Caki2 (cell line): ENCODE data around the gene CBARP. TPM values are rescaled to one million over a fixed set of nuclear protein-coding genes. Genes with fewer than 3 reads are reported as not detected.
A peak's percentile ranks its signal among the peaks of the same experiment; 100 is the strongest.

Experiments
- DNase-seq: peaks from one replicate; pipeline ENCODE4 v3.0.0-alpha.2; 2015; ENCODE audit warnings: low read depth
- in situ Hi-C: cut with HindIII; loops from 2 replicates; pipeline ENCODE4 v1.10.0; 2016; ENCODE audit warnings: low sequenced_read_pairs, low pct_unique_long_range_greater_than_20kb, mixed read lengths
- total RNA-seq: library from RNA; depleted of rRNA; stranded (reverse); fragments of >200 nt; shearing (Covaris generic); gene quantifications from 2 replicates; pipeline ENCODE4 v1.2.3, GENCODE V29; 2014; ENCODE audit warnings: low replicate concordance

CBARP gene
- total RNA-seq, 1 experiment from 2014 or later: 0.24 TPM

DNA sequence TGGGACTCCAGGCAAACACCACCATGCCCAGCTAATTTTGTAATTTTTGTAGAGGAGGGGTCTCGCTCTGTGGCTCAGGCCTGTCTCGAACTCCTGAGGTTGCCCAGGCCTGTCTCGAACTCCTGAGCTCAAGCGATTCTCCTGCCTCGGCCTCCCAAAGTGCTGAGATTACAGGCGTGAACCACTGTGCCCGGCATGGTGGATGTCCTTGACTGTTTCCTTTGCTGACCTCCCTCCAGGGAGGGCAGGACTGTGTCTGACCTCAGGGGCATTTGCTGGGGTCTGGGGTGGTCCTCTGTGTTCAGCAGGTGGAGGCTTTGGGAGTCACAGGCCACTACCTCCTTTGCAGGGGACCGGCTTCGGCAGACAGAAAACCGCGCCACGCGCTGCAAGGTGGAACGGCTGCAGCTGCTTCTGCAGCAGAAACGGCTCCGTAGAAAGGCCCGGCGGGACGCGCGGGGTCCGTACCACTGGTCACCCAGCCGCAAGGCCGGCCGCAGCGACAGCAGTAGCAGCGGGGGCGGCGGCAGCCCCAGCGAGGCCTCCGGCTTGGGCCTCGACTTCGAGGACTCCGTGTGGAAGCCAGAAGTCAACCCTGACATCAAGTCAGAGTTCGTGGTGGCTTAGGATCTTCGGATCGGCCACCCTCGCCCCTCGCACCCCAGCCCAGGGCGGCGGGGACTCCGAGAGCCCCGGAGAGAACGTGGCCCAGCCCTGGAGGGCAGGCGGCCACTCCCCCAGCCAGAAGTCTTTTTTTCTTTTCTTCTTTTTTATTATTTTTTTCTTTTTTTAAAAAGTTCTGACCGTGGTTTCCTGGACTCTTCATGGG lies 19.1 kb upstream of the CBARP start:
- in situ Hi-C loops: no loop called here
- no peak for DNase-seq

DNA sequence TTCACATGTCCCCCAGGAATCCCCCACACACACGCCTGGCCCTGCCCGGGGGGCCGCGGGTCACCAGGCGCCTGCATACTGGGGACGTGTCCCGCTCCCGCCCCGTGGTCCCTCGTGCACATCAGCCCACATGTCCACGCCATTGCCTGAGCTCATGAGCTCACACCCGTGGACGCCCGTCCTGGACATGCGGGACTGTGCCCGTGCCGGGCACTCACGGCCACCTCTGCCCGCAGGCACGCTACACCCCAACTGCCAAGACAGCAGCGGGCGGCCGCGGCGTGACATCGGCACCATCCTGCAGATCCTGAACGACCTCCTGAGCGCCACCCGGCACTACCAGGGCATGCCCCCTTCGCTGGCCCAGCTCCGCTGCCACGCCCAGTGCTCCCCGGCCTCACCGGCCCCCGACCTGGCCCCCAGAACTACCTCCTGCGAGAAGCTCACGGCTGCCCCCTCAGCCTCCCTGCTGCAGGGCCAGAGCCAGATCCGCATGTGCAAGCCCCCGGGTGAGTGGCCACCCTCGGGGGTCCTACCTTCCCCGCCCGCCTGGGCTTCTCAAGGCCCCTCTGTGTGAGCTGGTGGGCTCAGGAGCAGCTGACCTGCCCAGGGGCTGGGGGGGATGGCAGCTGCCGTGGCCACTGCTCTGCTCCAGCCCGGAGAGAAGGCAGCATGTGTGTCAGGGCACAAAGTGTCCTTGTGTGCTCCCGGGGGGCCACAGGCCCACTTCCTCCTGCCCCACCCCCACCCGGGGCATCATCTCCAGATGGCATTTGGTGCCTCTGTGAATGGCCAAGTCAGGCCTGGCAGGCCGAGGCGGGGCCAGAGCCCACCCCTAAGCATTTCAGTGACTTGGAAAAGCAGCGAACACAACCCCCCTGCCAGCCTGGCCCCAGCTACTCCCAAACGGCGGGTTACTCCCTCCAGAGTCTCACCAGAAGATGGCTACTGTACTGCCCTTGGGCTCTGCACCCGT lies 17.7 kb upstream of the CBARP start:
- in situ Hi-C loops: no loop called here

DNA sequence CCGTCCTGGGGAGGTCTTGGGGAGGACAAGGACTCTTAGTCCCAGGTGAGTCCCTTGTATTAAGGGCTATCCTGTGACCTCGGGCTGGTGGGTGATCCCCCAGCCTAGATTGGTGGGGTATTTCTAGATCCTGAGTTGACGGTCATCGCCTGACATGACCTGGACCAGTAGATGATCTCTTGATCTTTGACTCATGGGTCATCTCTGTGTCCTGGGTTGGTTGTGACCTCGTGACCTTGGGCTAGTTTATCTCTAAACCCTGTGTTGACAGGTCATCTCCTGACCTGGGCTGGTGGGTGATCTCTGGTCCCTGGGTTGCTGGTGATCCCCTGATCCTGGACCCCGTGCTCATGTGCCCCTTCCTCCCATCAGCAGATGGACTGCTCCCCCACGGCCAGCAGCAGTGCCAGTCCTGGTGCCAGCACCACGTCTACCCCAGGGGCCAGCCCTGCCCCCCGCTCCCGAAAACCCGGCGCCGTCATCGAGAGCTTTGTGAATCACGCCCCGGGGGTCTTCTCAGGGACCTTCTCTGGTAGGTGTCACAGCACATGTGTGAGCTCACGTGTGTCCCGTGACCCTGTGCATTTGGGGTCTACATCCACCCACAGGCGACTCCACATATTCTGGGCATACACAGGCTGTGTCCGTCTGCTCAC lies 16.9 kb upstream of the CBARP start:
- no peak for DNase-seq
- in situ Hi-C loops: no loop called here

More for the DNA sequence above, 17.7 kb upstream of the CBARP start:
- no peak for DNase-seq

DNA sequence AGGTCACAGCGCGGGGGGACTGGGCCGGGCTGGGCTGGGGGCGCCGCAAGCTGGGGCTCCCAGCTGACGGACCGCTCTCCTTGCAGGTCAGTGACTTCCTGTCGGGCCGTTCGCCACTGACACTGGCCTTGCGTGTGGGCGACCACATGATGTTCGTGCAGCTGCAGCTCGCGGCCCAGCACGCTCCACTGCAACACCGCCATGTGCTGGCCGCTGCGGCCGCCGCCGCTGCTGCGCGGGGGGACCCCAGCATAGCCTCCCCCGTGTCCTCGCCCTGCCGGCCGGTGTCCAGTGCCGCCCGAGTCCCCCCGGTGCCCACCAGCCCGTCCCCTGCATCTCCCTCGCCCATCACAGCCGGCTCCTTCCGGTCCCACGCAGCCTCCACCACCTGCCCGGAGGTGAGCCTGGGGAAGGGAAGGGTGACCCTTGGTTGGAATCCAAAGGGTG lies 16.3 kb upstream of the CBARP start:
- no peak for DNase-seq
- in situ Hi-C loops: no loop called here

DNA sequence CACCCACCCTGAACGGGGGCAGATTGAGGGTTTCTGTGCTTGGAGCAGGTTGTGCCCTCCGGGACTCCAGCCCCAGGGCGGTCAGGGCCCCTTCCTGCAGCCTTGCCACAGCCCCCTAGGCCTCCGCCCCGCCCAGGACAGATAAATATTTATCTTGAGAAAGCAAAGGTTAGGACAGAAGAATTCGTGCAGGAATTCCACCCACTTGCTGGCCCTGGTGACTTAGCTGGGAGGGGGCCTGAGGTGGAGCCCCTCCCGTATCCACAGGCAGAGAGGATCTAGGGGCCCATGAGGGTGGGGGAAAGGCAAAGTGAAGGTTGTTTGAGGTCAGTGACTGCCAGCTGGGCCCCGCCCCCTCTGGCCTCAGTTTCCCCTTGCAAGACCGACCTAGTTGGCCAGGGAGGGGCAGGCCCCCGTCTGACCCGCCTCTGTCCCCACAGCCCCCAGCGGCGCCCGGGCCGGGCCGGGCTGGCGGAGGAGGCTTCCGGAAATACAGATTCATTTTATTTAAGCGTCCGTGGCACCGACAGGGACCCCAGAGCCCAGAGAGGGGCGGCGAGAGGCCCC lies 15.8 kb upstream of the CBARP start:
- in situ Hi-C loops: no loop called here
- DNase-seq: no peak

DNA sequence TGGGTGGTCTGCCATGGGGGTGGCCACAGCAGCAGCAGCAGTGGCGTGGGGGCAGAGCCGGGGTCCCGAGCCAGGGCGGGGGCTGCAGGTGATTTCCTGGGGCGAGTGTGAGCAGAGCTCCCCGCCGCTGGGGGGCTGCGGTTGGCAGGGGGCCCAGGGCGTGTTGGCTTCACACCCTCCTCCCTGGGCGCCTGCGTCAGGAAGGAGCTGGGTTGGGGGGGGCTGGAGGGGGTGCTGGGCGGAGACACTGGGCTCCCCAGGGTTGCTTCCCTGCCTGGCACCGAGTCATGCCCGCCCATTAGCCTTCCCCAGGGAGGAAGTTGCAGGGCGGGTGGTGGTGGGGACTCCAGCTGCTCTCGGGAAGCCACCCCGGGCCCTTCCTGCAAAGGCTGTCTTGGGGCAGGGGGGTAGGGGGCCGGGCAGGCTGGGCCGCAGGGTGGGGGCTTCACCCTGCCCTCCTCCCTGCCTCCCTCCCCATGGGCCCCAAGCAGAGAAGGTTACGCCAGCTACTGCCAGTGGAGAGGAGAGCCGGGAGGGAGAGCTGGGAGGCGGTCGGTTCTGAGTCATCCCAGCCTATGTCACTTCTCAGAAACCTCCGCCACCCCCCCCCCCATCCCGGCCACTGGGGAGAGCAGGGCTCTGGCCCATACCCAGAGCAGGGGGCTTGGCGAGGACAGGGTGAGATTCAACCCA lies 15.2 kb upstream of the CBARP start:
- DNase-seq: peak; percentile 85
- in situ Hi-C loops: no loop called here

DNA sequence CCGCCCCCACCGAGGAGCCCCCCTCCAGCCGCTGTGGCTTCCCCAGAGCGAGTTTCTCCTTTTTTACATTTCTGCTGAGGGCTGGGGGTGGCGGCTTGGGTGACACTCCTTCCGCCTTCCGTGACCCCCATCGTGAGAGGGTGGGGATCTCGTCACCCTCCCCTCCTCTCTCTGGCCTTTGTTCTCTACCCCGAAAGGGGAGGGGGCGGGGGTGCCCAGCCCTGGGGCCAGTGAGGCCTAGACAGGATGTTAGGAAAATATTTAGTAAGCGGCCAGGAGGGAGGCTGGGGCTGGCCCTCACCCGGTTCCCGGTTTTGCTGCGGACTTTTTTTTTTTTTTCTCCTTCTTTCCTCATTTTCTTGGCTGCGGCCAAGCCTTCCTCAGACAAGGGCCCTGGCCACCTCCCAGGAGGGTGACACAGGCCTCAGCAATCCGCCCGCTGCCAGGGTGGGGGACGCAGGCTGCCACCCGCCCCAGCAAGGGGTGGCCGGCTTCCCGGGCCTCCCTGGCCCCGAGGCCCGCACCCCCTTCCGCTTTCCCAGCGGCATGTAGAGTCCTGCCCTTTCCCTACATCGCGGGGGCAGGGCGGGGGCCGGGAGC lies 14.5 kb upstream of the CBARP start:
- in situ Hi-C loops: no loop called here
- peak; percentile 92 for DNase-seq

DNA sequence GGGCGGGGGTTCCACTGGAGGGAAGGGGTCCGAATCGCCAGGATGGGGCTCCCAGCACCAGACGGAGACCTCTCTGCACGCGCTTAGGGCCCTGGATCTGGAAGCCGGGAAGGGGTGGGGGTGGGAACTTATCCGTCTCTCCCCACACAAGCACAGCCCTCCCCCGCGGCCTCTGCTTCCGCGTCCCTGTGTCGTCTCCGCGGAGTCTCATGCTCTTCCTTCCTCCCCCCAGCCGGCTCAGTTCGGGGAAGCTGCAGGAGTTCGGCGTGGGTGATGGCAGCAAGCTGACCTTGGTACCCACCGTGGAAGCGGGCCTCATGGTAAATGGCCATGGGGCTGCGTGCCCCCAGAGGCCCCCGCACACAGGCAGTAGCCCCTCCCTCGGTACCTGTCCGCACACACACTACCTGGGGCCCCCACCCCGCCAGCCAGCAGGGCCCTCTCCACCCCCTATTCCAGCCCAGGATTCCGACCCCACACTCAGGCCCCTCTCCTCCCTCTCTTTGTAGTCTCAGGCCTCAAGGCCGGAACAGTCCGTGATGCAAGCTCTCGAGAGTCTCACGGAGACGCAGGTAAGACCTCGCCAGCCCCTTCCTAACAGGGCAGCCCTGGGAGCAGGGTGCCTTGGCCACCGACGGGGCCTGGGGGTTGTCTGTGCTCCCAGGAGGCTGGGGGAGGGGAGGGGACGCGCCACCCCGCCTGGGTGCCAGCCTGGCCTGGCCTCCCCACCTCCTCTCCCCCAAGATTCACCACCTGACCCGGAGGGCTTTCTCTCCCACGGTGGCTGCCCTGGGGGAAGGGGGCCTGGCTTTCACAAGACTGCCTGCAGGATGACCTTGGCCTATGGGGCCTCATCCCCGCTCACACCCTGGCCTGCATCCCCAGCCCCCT lies 13.8 kb upstream of the CBARP start:
- in situ Hi-C loops: no loop called here
- DNase-seq: peak; percentile 34

DNA sequence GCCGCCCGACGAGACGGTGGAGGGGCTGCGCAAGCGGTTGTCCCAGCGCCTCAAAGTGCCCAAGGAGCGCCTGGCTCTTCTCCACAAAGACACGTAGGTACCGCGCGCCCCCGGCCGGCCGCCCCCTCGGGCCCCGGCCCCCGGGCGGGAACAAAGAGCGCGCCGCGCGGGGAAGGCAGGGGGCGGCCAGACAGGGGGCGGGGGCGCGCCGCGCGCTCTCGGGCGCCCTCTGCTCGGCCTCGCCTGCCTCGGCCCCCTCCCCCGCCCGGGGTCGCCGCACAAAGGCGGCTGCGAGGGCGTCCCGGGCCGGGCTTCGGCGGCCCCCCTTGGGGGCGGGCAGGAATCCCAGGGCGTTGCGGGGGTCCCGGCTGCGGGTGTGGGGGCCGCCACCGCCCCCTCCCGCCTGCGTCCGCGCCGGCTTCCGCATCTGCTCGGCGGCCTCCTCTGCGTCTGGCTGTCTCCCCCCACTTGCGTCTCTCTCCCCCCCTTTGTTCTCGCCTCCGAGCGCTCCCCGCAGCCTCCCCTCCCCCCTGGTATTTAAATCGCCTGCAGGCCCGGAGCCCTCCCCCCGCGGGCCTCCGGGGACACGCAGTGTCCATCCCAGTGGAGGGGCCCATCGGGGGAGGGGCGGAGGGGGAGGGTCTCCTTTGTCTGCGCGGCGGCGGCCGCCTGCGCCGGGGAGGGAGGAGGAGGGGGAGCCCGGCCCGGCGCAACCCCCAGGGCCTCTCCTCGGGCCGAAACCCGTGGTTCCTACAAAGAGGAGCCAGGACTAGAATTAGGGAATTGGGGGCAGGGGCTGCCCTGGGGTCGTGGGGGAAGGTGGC lies 12.8 kb upstream of the CBARP start:
- in situ Hi-C loops: no loop called here
- DNase-seq: peak; percentile 37

DNA sequence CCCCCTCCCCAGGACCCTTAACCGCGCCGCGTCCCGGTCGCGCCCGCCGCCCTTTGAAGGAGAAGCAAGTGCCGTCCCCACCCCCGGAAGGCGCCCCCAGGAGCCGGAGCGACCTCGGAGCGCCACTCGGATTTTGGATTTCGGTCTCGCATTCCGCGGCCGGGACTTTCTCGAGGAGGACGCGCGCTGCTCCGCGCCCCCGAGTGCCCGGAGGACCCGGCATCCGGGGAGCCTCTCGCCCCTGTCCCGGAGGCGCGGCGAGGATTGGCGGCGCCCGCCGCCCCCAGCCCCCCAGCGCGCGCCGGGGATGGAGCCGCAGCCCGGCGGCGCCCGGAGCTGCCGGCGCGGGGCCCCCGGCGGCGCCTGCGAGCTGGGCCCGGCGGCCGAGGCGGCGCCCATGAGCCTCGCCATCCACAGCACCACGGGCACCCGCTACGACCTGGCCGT lies 12.2 kb upstream of the CBARP start:
- no peak for DNase-seq
- in situ Hi-C loops: no loop called here

DNA sequence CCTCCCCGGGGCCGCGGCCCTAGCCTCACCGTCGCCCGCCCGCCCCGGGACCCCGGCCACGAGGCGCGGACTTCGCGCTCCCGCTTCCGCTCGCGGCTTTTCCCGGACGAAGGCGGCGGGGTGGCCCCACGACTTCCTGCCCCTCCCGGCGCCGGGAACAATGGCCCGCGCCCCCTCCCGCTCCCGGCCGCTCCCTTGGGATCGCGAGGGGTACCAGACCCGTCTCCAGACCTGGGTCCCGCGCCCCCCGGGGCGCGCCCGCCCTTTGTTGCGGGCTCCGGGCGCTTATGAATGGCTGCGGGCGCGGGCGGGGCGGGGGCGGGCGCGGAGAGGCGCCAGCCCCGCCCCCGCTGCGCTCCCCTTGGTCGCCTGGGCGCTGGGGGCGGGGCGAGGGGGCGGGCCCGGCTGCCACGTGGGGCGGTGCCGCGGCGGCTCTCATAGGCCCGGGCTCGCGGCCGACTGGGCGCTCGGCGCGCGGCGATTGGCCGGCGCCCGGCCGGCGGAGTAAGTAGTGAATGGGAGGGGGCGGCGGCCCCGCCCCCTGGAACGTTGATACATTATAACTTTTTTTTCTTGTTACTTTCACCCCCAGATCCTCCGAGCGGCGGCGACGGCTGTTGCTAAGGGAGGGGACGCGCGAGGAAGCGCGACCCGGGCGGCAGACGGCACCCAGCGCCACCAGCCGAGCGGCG lies 11.6 kb upstream of the CBARP start:
- in situ Hi-C loops: no loop called here
- DNase-seq: peak; percentile 85

DNA sequence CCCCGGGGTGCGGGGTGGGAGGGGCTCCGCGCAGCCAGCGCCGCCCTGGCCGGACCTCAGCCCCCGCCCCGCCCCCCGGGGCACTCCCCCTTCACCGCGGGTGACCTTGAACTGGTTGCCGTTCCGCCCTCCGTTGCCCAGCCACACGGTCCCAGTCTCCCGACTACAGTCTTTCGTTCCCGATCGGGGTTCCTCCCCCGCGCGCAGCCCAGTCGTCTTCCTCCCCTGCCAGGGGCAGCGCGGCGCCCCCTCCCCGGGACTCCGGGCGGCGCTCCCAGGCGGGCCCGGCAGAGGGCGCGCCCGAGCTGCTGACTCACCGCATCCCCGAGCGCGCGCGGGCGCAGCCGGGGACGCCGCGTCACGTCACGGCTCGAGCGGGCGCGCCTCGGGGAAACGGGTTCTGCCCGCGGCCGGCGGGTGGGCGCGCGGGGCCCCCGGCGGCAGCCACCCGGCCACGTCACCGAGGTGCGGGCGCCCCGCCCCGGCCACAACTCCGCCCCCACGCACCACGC lies 11.0 kb upstream of the CBARP start:
- in situ Hi-C loops: no loop called here
- peak; percentile 80 for DNase-seq

DNA sequence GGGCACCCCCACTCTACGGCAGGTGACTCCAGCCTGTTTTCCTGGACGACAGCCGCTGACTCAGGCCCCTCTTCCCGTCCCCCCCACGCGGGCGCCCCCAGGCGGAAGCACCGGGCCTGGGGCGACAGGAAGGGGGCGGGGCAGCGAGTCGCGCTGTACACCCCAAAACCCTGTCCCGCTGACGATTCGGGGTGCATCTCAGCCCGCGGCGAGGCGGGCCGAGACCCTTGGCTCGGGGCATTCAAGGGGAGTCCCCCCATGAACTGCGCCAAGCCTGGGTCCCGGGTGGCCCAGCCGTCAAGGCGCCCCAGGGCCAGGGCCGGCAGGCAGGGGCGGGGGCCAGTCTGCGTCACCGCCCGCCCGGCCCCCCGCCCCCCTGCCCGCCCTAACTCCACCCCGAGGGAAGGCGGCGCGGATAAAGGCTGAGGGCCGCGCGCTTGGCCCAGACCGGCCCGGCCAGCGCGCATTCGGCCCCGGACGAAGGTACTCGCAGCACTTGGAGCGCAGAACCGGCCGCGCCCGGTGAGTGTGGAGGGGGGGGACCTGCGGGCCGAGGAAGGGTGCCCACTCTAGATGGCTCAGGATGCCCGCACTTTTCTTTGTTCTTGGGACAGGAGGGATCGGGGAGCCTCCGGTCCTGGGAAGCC lies 10.5 kb upstream of the CBARP start, which contains the start of gene MIDN:
MIDN (plus strand) TSS at position 445 of the 647 bp plus-strand sequence. CDS start 1,714 bp downstream, outside the sequence.
- in situ Hi-C loops: no loop called here
- peak; percentile 83 for DNase-seq

DNA sequence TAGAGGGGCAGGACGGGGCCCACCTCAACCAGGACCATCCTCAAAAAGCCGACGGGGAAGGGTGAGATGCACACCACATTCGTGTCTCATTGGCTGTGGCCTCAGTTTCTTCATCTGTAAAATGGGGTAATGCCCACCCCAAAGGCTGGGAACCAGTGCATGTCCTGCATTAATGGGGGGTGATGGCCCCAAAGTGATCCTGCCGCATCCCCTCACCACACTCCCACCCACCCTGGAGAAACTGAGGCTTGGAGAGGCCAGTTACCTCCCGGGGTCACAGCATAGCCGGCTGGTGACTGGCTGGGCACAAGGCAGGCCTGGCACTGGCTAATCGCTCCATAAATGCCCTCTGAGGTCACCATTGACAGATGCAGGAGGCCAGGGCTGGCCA lies 9.9 kb upstream of the CBARP start:
- in situ Hi-C loops: no loop called here

More for the DNA sequence above, 9.9 kb upstream of the CBARP start:
- no peak for DNase-seq
